Activated CD8-positive, alpha-beta memory T cell treated with anti-CD3 and anti-CD28 coated beads for 24 hours (primary cell): ENCODE results near the gene SPACDR.

Source experiments
- DNase-seq: peaks from one replicate; pipeline ENCODE4 v3.0.0-alpha.2; 2020

Gene SPACDR

GRCh38 chr7:100483722-100484672, 19.9 kb upstream of the SPACDR start, which contains the start of gene NYAP1:
TSS of gene NYAP1 (plus strand) at chr7:100483927. CDS start at chr7:100485312, 1,385 bp downstream.
- no peak for DNase-seq

GRCh38 chr7:100483090-100483721, 19.1 kb upstream of the SPACDR start:
- peak; percentile 95 for DNase-seq

GRCh38 chr7:100482728-100483089, 18.6 kb upstream of the SPACDR start:
- DNase-seq, result no peak

GRCh38 chr7:100481466-100481865, 17.4 kb upstream of the SPACDR start:
- no peak for DNase-seq

- peak; percentile 95 for DNase-seq
These were observed 15.0 kb upstream of the SPACDR start, which contains the start of gene TSC22D4 for GRCh38 chr7:100478958-100479660. TSS of gene TSC22D4 (minus strand) at chr7:100479214. CDS start at chr7:100478038, 1,176 bp downstream.

GRCh38 chr7:100477871-100478267, 13.8 kb upstream of the SPACDR start:
- peak; percentile 72 for DNase-seq

GRCh38 chr7:100476903-100477870, 13.1 kb upstream of the SPACDR start:
- DNase-seq, result peak; percentile 76

- no peak for DNase-seq
These were observed 12.2 kb upstream of the SPACDR start for GRCh38 chr7:100476101-100476780.

GRCh38 chr7:100475549-100475948, 11.5 kb upstream of the SPACDR start:
- peak; percentile 70 for DNase-seq

GRCh38 chr7:100472854-100473499, 8.9 kb upstream of the SPACDR start:
- DNase-seq, result no peak

GRCh38 chr7:100472121-100472851, 8.2 kb upstream of the SPACDR start:
- no peak for DNase-seq

GRCh38 chr7:100471021-100471420, 7.0 kb upstream of the SPACDR start:
- no peak for DNase-seq

- DNase-seq, result peak; percentile 96
These were observed 5.4 kb upstream of the SPACDR start for GRCh38 chr7:100469227-100470044.

GRCh38 chr7:100467638-100468373, 3.7 kb upstream of the SPACDR start:
- DNase-seq, result no peak

GRCh38 chr7:100466653-100467605, 2.9 kb upstream of the SPACDR start:
- no peak for DNase-seq

- no peak for DNase-seq
These were observed 1.7 kb upstream of the SPACDR start for GRCh38 chr7:100465702-100466311.

GRCh38 chr7:100465299-100465698, 1.2 kb upstream of the SPACDR start:
- no peak for DNase-seq
